ENCODE results near the gene KCNK5.

- TF ChIP-seq CTCF (IDR thresholded peaks at IDR 0.05) = no peak
- TF ChIP-seq POLR2A (IDR thresholded peaks at IDR 0.05) = no peak
Measured at GRCh38 chr6:39199976-39200375, 29.3 kb downstream of the KCNK5 start.
